Fibroblast of upper back skin (primary cell): ENCODE results near the gene WIZ.

Experiments used
- DNase-seq: peaks from one replicate; pipeline ENCODE4 v3.0.0-alpha.2; 2013

WIZ gene

GRCh38 chr19:15466851-15467733, 17.3 kb upstream of the WIZ start:
- no peak for DNase-seq

- no peak for DNase-seq
Measured at GRCh38 chr19:15464394-15465385, 14.9 kb upstream of the WIZ start, which contains the start of gene RASAL3. Gene RASAL3, minus strand, starts transcription at chr19:15464544. Its CDS starts 186 bp downstream, at chr19:15464358.

GRCh38 chr19:15463861-15464371, 14.2 kb upstream of the WIZ start:
- no peak for DNase-seq

- DNase-seq, result no peak
Measured at GRCh38 chr19:15461694-15462093, 11.9 kb upstream of the WIZ start.

- no peak for DNase-seq
Measured at GRCh38 chr19:15457701-15458484, 8.1 kb upstream of the WIZ start.

GRCh38 chr19:15456871-15457700, 7.3 kb upstream of the WIZ start:
- DNase-seq, result no peak

- DNase-seq, result no peak
Measured at GRCh38 chr19:15456441-15456840, 6.7 kb upstream of the WIZ start.

GRCh38 chr19:15455996-15456395, 6.2 kb upstream of the WIZ start:
- DNase-seq, result no peak

- no peak for DNase-seq
Measured at GRCh38 chr19:15453906-15454860, 4.4 kb upstream of the WIZ start.

GRCh38 chr19:15453091-15453578, 3.4 kb upstream of the WIZ start:
- DNase-seq, result no peak

GRCh38 chr19:15452111-15453047, 2.6 kb upstream of the WIZ start:
- DNase-seq, result peak; percentile 74

GRCh38 chr19:15450528-15450890, 753 bp upstream of the WIZ start:
- DNase-seq, result no peak

GRCh38 chr19:15448778-15449619, 757 bp downstream of the WIZ start:
- peak; percentile 4 for DNase-seq

- no peak for DNase-seq
Measured at GRCh38 chr19:15448044-15448777, 1.5 kb downstream of the WIZ start.

- no peak for DNase-seq
Measured at GRCh38 chr19:15447057-15447456, 2.7 kb downstream of the WIZ start.

- DNase-seq, result no peak
Measured at GRCh38 chr19:15445807-15446376, 3.9 kb downstream of the WIZ start.

GRCh38 chr19:15445227-15445605, 4.5 kb downstream of the WIZ start:
- no peak for DNase-seq
